ENCODE results near the gene FKBP7. TPM values are rescaled to one million over a fixed set of nuclear protein-coding genes. Genes with fewer than 3 reads are reported as not detected.

FKBP7 gene
- total RNA-seq, 1 experiment from 2014 or later, result 4.8 TPM

DNA sequence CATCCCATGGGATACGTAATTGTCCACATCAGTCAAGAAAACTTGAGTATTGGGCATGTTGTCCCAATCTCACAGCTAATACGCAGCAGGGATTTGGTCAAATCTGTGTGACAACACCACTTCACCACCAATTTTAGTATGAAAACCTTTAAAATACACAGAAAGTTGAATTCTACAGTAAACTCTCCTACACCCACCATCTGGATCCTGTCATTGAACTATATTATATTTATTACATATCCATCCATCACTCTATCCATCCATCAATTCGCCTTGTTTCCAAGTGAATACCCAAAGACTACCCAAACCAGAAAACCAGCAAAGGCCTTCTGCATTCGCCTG, 846 bp upstream of the FKBP7 start:
- H3K18ac ChIP-seq (ENCODE audit: insufficient read length, low read depth, low read length), result no peak overlapping the region
- H2BK5ac ChIP-seq (ENCODE audit: insufficient read length, low read length), result no peak overlapping the region
- Mint-ChIP-seq H3K4me3 (peak overlapping the region; percentile 91 to 97), H3K9me3 (no peaks in the 10 kb centered on the region; a peak in 1 of 5 replicates), H3K27me3 (ENCODE audit: low read depth) (no peaks in the 10 kb centered on the region; the same call in 1 of the 2 replicates), H3K4me1 (peaks cover 20 to 27% of the 10 kb centered on the region in 2 experiments), H3K27ac (peak overlapping the region in 1 of 3 experiments; percentile 97; a peak in 1 of 7 replicates), H3K36me3 (ENCODE audit: insufficient read depth in 1 of 3, low read depth in 3 of 3) (no peaks in the 10 kb centered on the region)
- H4K8ac ChIP-seq (replicated peaks; ENCODE audit: insufficient read length, low read depth, low read length), result no peak overlapping the region
- H2BK15ac ChIP-seq (ENCODE audit: low read depth, low read length), result no peak overlapping the region
- no peak overlapping the region for H4K91ac ChIP-seq (ENCODE audit: insufficient read length, low read depth, low read length)
- H3K14ac ChIP-seq (ENCODE audit: insufficient read depth, low read length), result no peak overlapping the region
- H3K23ac ChIP-seq (ENCODE audit: insufficient read length, low read depth, low read length), result no peak overlapping the region
- H2BK120ac ChIP-seq (ENCODE audit: low read depth, low read length, poor library complexity, severe bottlenecking), result no peak overlapping the region
- H2BK20ac ChIP-seq (ENCODE audit: low read depth, low read length, poor library complexity, severe bottlenecking), result no peak overlapping the region
- DNase-seq, result no peak
- H3K56ac ChIP-seq (ENCODE audit: insufficient read length, low read depth, low read length), result no peak overlapping the region
- H3K27ac ChIP-seq (ENCODE audit: insufficient read length, low read depth, low read length), result no peak overlapping the region
- H3K23me2 ChIP-seq (ENCODE audit: insufficient read length, low read depth, low read length, poor library complexity, severe bottlenecking), result peaks cover 11% of the 10 kb centered on the region
- H2BK12ac ChIP-seq (ENCODE audit: insufficient read length, low read depth, low read length), result no peak overlapping the region
- H3K79me2 ChIP-seq (ENCODE audit: insufficient read depth, low read length), result peaks cover 3% of the 10 kb centered on the region; the same call in 1 of the 2 replicates
- no peak overlapping the region for H2AFZ ChIP-seq (ENCODE audit: low read length)
- no peak overlapping the region for H3K4ac ChIP-seq (ENCODE audit: low read depth, low read length)
- no peaks in the 10 kb centered on the region for H3K9me3 ChIP-seq (ENCODE audit: control insufficient read depth, low read depth, low read length)
- H4K5ac ChIP-seq (ENCODE audit: insufficient read length, low read depth, low read length), result no peak overlapping the region
- H3K27me3 ChIP-seq (ENCODE audit: insufficient read depth, low read length), result no peaks in the 10 kb centered on the region
- no peak overlapping the region for H2AK5ac ChIP-seq (ENCODE audit: insufficient read length, low read length)
- H3T11ph ChIP-seq (ENCODE audit: low read length), result no peak overlapping the region
- TF ChIP-seq, protein P1, sequence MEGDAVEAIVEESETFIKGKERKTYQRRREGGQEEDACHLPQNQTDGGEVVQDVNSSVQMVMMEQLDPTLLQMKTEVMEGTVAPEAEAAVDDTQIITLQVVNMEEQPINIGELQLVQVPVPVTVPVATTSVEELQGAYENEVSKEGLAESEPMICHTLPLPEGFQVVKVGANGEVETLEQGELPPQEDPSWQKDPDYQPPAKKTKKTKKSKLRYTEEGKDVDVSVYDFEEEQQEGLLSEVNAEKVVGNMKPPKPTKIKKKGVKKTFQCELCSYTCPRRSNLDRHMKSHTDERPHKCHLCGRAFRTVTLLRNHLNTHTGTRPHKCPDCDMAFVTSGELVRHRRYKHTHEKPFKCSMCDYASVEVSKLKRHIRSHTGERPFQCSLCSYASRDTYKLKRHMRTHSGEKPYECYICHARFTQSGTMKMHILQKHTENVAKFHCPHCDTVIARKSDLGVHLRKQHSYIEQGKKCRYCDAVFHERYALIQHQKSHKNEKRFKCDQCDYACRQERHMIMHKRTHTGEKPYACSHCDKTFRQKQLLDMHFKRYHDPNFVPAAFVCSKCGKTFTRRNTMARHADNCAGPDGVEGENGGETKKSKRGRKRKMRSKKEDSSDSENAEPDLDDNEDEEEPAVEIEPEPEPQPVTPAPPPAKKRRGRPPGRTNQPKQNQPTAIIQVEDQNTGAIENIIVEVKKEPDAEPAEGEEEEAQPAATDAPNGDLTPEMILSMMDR (conservative IDR thresholded peaks at IDR 0.05), result no peak; the same call in 1 of the 3 replicates
- H4K20me1 ChIP-seq (ENCODE audit: control insufficient read depth, insufficient read depth, insufficient read length), result no peaks in the 10 kb centered on the region
- H3K4me1 ChIP-seq (ENCODE audit: insufficient read depth, low read length), result peaks cover 3% of the 10 kb centered on the region; the same call in 1 of the 2 replicates
- peaks cover 3% of the 10 kb centered on the region for H3K79me1 ChIP-seq (ENCODE audit: insufficient read depth, low read depth, low read length, poor library complexity, severe bottlenecking)
- no peak overlapping the region for H3K9ac ChIP-seq (ENCODE audit: extremely low read depth, insufficient read length, low read length)
- WGBS (ENCODE audit: extremely low coverage, insufficient read length, low lambda C conversion rate), result 100% methylated on average over 1 of the region's 4 CpGs
- peak overlapping the region; percentile 98 for H3K4me2 ChIP-seq (ENCODE audit: insufficient read depth, insufficient read length, low read length)
